ENCODE results near the gene YY1. TPM values are rescaled to one million over a fixed set of nuclear protein-coding genes. Genes with fewer than 3 reads are reported as not detected.

YY1 gene
- total and polyA plus RNA-seq, 2 of the 8 experiments (the other 6 are each of a cell fraction or from before 2014, with no cell fraction given) = 26.4 to 106 TPM

DNA sequence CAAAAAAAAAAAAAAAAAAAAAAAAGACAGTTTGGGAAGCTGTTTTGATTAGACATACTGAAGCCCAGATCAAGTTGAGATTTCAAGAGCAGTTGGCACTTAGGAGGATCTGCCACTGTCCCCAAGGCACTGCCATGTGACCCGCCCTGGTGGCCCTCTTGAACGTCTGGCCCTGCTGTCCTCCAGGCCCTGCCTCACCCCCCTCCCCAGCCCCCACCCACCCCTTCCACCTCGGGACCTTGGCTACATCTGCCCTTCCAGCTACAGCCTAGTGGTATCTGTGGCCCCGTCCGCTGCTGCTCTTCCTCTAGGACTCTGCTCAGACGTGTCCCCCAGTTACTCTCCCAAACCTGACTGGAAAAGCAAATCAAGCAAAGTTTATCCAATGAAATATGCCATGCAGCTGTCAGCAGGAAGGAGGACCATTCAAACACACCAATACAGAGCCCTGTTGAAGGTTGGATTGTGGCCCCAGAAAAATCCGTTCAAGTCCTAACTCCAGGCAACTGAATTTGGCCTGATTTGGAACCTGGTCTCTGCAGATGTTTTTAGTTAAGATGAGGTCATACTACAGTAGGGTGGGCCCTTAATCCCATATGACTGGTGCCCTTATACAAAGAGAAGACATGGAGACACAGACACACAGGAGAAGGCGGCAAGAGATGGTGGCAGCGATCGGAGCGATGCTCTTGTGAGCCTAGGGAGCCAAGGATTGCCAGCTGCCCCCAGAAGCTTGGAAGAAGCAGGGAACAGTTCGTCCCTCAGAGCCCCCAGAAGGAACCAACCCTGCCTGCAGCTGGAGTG is 49.6 kb downstream of the YY1 start:
- WGBS, 2 experiments (ENCODE audit: extremely low coverage in 1 of 2, insufficient coverage in 1 of 2, insufficient read length in 1 of 2, insufficient replicate concordance in 2 of 2, low coverage in 1 of 2, low lambda C conversion rate in 2 of 2, missing lambda C conversion rate in 1 of 2) = 85% methylated on average over 9 of the region's 12 CpGs; no CpG with 5 or more reads in 1 of the 2 experiments
- Histone ChIP-seq H3K56ac (replicated peaks; ENCODE audit: insufficient read length, low read depth, low read length) (no peak overlapping the region), H3K4me3 (ENCODE audit: extremely low read depth in 1 of 4, insufficient read depth in 2 of 4, low read depth in 3 of 4, low read length in 4 of 4) (no peak overlapping the region), H2BK12ac (ENCODE audit: low read depth, low read length) (no peak overlapping the region), H3K4ac (replicated peaks; ENCODE audit: insufficient read length, low read depth, low read length) (no peak overlapping the region), H4K91ac (replicated peaks; ENCODE audit: insufficient read length, low read length) (no peak overlapping the region), H2AK5ac (ENCODE audit: low read depth, low read length) (no peak overlapping the region), H3K4me2 (ENCODE audit: insufficient read depth in 1 of 2, low read depth in 2 of 2, low read length in 2 of 2) (no peak overlapping the region), H4K20me1 (replicated peaks in 1 of 2; ENCODE audit: control insufficient read depth in 1 of 2, insufficient read depth in 2 of 2, low read length in 2 of 2) (peaks cover 15 to 39% of the 10 kb centered on the region in 2 experiments), H2BK15ac (ENCODE audit: low read length) (no peak overlapping the region), H3K23me2 (ENCODE audit: low read depth, low read length) (peaks cover 2% of the 10 kb centered on the region; the same call in 1 of the 2 replicates), H3K14ac (ENCODE audit: insufficient read length) (no peak overlapping the region), H3K27ac (ENCODE audit: low read depth, low read length) (no peak overlapping the region), H2BK20ac (ENCODE audit: low read length) (no peak overlapping the region), H3K23ac (ENCODE audit: insufficient read length) (no peak overlapping the region), H3K4me1 (replicated peaks in 1 of 4; ENCODE audit: control insufficient read depth in 3 of 4, insufficient read depth in 4 of 4, low read length in 3 of 4) (peaks cover 8 to 17% (median 12%) of the 10 kb centered on the region in 4 experiments), H2BK5ac (ENCODE audit: low read depth, low read length) (no peak overlapping the region), H3K79me2 (ENCODE audit: control insufficient read depth in 1 of 2, insufficient read depth in 2 of 2, low read length in 2 of 2) (no peaks in the 10 kb centered on the region), H4K8ac (ENCODE audit: extremely low read depth, insufficient read depth, low read length) (no peak overlapping the region), H3K9me3 (ENCODE audit: insufficient read depth in 2 of 2, low read depth in 1 of 2, low read length in 1 of 2) (no peaks in the 10 kb centered on the region), H3K27me3 (replicated peaks in 1 of 4; ENCODE audit: control insufficient read depth in 3 of 4, extremely low read depth in 1 of 4, insufficient read depth in 3 of 4, low read length in 3 of 4) (no peaks in the 10 kb centered on the region), H3K79me1 (ENCODE audit: low read depth, low read length) (peaks cover 2% of the 10 kb centered on the region; the same call in 1 of the 2 replicates), H3K18ac (ENCODE audit: extremely low read depth, low read length) (no peak overlapping the region), H3K9ac (replicated peaks in 1 of 4; ENCODE audit: extremely low read depth in 1 of 4, low read depth in 3 of 4, low read length in 3 of 4) (no peak overlapping the region), H3K36me3 (ENCODE audit: control insufficient read depth in 2 of 4, insufficient read depth in 4 of 4, low read length in 3 of 4) (peaks cover 5 to 35% (median 20%) of the 10 kb centered on the region in 4 experiments; a peak in 7 of 8 replicates), H2BK120ac (replicated peaks; ENCODE audit: low read depth, low read length) (no peak overlapping the region), H4K5ac (ENCODE audit: insufficient read length, low read depth, low read length) (no peak overlapping the region), H2AFZ (ENCODE audit: low read length) (no peak overlapping the region)
- FAIRE-seq = no peak
- DNase-seq (ENCODE audit: low read depth in 1 of 2, low spot score in 2 of 2) = no peak
- ChIA-PET CTCF (ENCODE audit: partially characterized antibody) (interaction anchor here (0.6 to 1.7 kb wide), 5 partner anchors 15 to 1316 kb away, joined by 3 to 6 read pairs (median 3); no protein-coding TSS in a partner anchor), POLR2A (ENCODE audit: partially characterized antibody) (interaction anchor here (1.4 to 16.0 kb wide), 3 partner anchors 7 to 78 kb away, joined by 3 to 200 read pairs (median 4); partner anchors contain the start of gene SLC25A29)
- no peak for TF ChIP-seq EZH2 (IDR thresholded peaks at IDR 0.05; ENCODE audit: low read depth, low read length, severe bottlenecking)
- TF ChIP-seq RXRA (IDR thresholded peaks at IDR 0.05; ENCODE audit: insufficient read depth, low read depth, low read length) = no peak
- no peak for TF ChIP-seq RNF2 (IDR thresholded peaks at IDR 0.05; ENCODE audit: borderline replicate concordance, low read depth, low read length, missing control alignments, poor library complexity, severe bottlenecking)
- TF ChIP-seq SP2 (IDR thresholded peaks at IDR 0.05; ENCODE audit: low read length) = no peak
- TF ChIP-seq POU5F1 (IDR thresholded peaks at IDR 0.05; ENCODE audit: low read depth, low read length) = no peak
- no peak for TF ChIP-seq SP1 (IDR thresholded peaks at IDR 0.05; ENCODE audit: low read depth, low read length)
- no peak for TF ChIP-seq EGR1 (IDR thresholded peaks at IDR 0.05; ENCODE audit: borderline replicate concordance, low read depth, low read length)
